Measurements from ENCODE around the gene CHD9NB.

CHD9NB gene

GRCh38 chr16:53022374-53022773 lies 30.3 kb downstream of the CHD9NB start:
- DNase-seq: no peak

GRCh38 chr16:53018834-53019416 lies 33.8 kb downstream of the CHD9NB start:
- DNase-seq: no peak

GRCh38 chr16:53014287-53014686 lies 38.4 kb downstream of the CHD9NB start:
- no peak for DNase-seq

GRCh38 chr16:53007095-53007494 lies 45.6 kb downstream of the CHD9NB start:
- no peak for DNase-seq

GRCh38 chr16:52997922-52998321 lies 54.8 kb downstream of the CHD9NB start:
- no peak for DNase-seq

- no peak for DNase-seq
Observed at GRCh38 chr16:52994942-52995341, 57.8 kb downstream of the CHD9NB start.

- DNase-seq: no peak
Observed at GRCh38 chr16:52993179-52993578, 59.5 kb downstream of the CHD9NB start.

- no peak for DNase-seq
Observed at GRCh38 chr16:52991572-52991971, 61.1 kb downstream of the CHD9NB start.

All from CD4-positive, alpha-beta T cell treated with Interleukin-15 for 1 hour (primary cell).